Suprapubic skin (tissue), 4 donors: ENCODE results near the gene GFM1. TPM values are rescaled to one million over a fixed set of nuclear protein-coding genes. Genes with fewer than 3 reads are reported as not detected.

ENCODE experiments used
- DNase-seq, 2 donors: peaks; one replicate each; pipeline ENCODE4 v3.0.0-alpha.2; 2019; ENCODE audit warnings: low spot score in 2 of 2
- H3K27ac ChIP-seq: fragments of 200-600 bp; sonication (generic); one replicate; pipeline ENCODE4 v1.5.1; 2019
- H3K27me3 ChIP-seq: fragments of 200-600 bp; sonication (generic); one replicate; pipeline ENCODE4 v1.5.1; 2019
- H3K36me3 ChIP-seq: fragments of 200-600 bp; sonication (generic); one replicate; pipeline ENCODE4 v1.5.1; 2019
- H3K4me1 ChIP-seq: fragments of 200-600 bp; sonication (generic); one replicate; pipeline ENCODE4 v1.5.1; 2019
- H3K4me3 ChIP-seq: fragments of 200-600 bp; sonication (generic); one replicate; pipeline ENCODE4 v1.5.1; 2019; ENCODE audit warnings: mild to moderate bottlenecking
- H3K9me3 ChIP-seq: fragments of 200-600 bp; sonication (generic); one replicate; pipeline ENCODE4 v1.5.1; 2019
- CTCF ChIP-seq, 2 donors: fragments of 200-600 bp in 1 of 2; fragments of 450-650 bp in 1 of 2; sonication (generic) in 1 of 2; IDR thresholded peaks; one replicate each; pipeline ENCODE4 v1.5.1; 2016 to 2019; ENCODE audit warnings: antibody characterized with exemption in 2 of 2, mild to moderate bottlenecking in 1 of 2, moderate library complexity in 1 of 2
- EP300 ChIP-seq: sonication (generic); formaldehyde crosslinking; IDR thresholded peaks from one replicate; pipeline ENCODE4 v1.6.1; 2017; ENCODE audit warnings: antibody characterized with exemption
- POLR2A ChIP-seq, 2 donors: fragments of 450-650 bp; IDR thresholded peaks; one replicate each; pipeline ENCODE4 v1.6.1; 2017; ENCODE audit warnings: antibody characterized with exemption in 2 of 2, mild to moderate bottlenecking in 2 of 2, moderate library complexity in 2 of 2
- POLR2AphosphoS5 ChIP-seq, 3 donors: sonication (generic); formaldehyde crosslinking; IDR thresholded peaks; one replicate each; pipeline ENCODE4 v1.6.1; 2017; ENCODE audit warnings: antibody characterized with exemption in 3 of 3
- WGBS: methylation state at CpG from one replicate; pipeline ENCODE4 v1.1.5; 2018; 5-methylcytosine and 5-hydroxymethylcytosine counted together
- total RNA-seq, 4 donors: library from RNA; depleted of rRNA; stranded (reverse); fragments of >200 nt; gene quantifications; one replicate each; pipeline ENCODE4 v1.1.0, GENCODE V29; 2016

The GFM1 gene
- total RNA-seq, 4 donors from 2014 or later: 33.5 to 47.6 (median 41.3) TPM

GRCh38 chr3:158735296-158736033, 91.1 kb downstream of the GFM1 start:
- TF ChIP-seq POLR2AphosphoS5 (IDR thresholded peaks at IDR 0.05): no peak
- no peak for TF ChIP-seq POLR2A (IDR thresholded peaks at IDR 0.05)
- TF ChIP-seq CTCF (IDR thresholded peaks at IDR 0.05): no peak
- TF ChIP-seq EP300: no peak
- 81% methylated on average over 7 of the region's 7 CpGs for WGBS
- Histone ChIP-seq H3K4me1 (peaks cover 16% of the 10 kb centered on the region), H3K27ac (no peak overlapping the region), H3K36me3 (no peaks in the 10 kb centered on the region), H3K9me3 (peaks cover 4% of the 10 kb centered on the region), H3K4me3 (no peak overlapping the region), H3K27me3 (no peaks in the 10 kb centered on the region)
- no peak for DNase-seq

GRCh38 chr3:158737410-158737809, 93.1 kb downstream of the GFM1 start:
- H3K27me3 ChIP-seq: no peaks in the 10 kb centered on the region
- H3K4me3 ChIP-seq: no peak overlapping the region
- no peak overlapping the region for H3K27ac ChIP-seq
- no peaks in the 10 kb centered on the region for H3K36me3 ChIP-seq
- 94% methylated on average over 2 of the region's 2 CpGs for WGBS
- DNase-seq: no peak
- no peak for TF ChIP-seq POLR2AphosphoS5 (IDR thresholded peaks at IDR 0.05)
- no peak for TF ChIP-seq EP300
- TF ChIP-seq POLR2A (IDR thresholded peaks at IDR 0.05): no peak
- no peak for TF ChIP-seq CTCF (IDR thresholded peaks at IDR 0.05)
- peaks cover 6% of the 10 kb centered on the region for H3K4me1 ChIP-seq
- H3K9me3 ChIP-seq: peaks cover 4% of the 10 kb centered on the region

- H3K4me1 ChIP-seq: no peaks in the 10 kb centered on the region
- H3K9me3 ChIP-seq: peaks cover 4% of the 10 kb centered on the region
- WGBS: 87% methylated on average over 9 of the region's 9 CpGs
- no peak for TF ChIP-seq CTCF (IDR thresholded peaks at IDR 0.05)
- no peak overlapping the region for H3K4me3 ChIP-seq
- no peak for DNase-seq
- H3K27me3 ChIP-seq: no peaks in the 10 kb centered on the region
- H3K27ac ChIP-seq: no peak overlapping the region
- no peaks in the 10 kb centered on the region for H3K36me3 ChIP-seq
These were observed 93.8 kb downstream of the GFM1 start for GRCh38 chr3:158737976-158738615.

- no peaks in the 10 kb centered on the region for H3K27me3 ChIP-seq
- TF ChIP-seq POLR2AphosphoS5 (IDR thresholded peaks at IDR 0.05) (no peak), POLR2A (IDR thresholded peaks at IDR 0.05) (no peak), EP300 (no peak)
- no peak overlapping the region for H3K27ac ChIP-seq
- H3K4me3 ChIP-seq: no peak overlapping the region
- H3K36me3 ChIP-seq: no peaks in the 10 kb centered on the region
- WGBS: 96% methylated on average over 4 of the region's 6 CpGs
- peaks cover 4% of the 10 kb centered on the region for H3K9me3 ChIP-seq
- DNase-seq: no peak
- peaks cover under 1% of the 10 kb centered on the region for H3K4me1 ChIP-seq
These were observed 94.3 kb downstream of the GFM1 start for GRCh38 chr3:158738653-158739052.

GRCh38 chr3:158739078-158739477, 94.8 kb downstream of the GFM1 start:
- Histone ChIP-seq H3K27me3 (no peaks in the 10 kb centered on the region), H3K36me3 (no peaks in the 10 kb centered on the region), H3K27ac (no peak overlapping the region), H3K4me1 (peaks cover 3% of the 10 kb centered on the region), H3K4me3 (no peak overlapping the region), H3K9me3 (peaks cover 4% of the 10 kb centered on the region)
- no peak for DNase-seq
- TF ChIP-seq EP300: no peak
- WGBS: 92% methylated on average over 4 of the region's 4 CpGs

- no peak overlapping the region for H3K27ac ChIP-seq
- H3K9me3 ChIP-seq: peaks cover 4% of the 10 kb centered on the region
- no peak overlapping the region for H3K4me3 ChIP-seq
- TF ChIP-seq CTCF (IDR thresholded peaks at IDR 0.05): no peak
- no peak for TF ChIP-seq POLR2A (IDR thresholded peaks at IDR 0.05)
- no peak for TF ChIP-seq EP300
- no peak for TF ChIP-seq POLR2AphosphoS5 (IDR thresholded peaks at IDR 0.05)
- DNase-seq: no peak
- no peaks in the 10 kb centered on the region for H3K36me3 ChIP-seq
- 89% methylated on average over 3 of the region's 3 CpGs for WGBS
- no peaks in the 10 kb centered on the region for H3K27me3 ChIP-seq
- H3K4me1 ChIP-seq: peaks cover 3% of the 10 kb centered on the region
These were observed 95.3 kb downstream of the GFM1 start for GRCh38 chr3:158739661-158740060.
